IMR-90 (cell line): ENCODE data around the gene DNAJC25. TPM values are rescaled to one million over a fixed set of nuclear protein-coding genes. Genes with fewer than 3 reads are reported as not detected.

Experiments used
- ATAC-seq: fragments of 200-7000 bp; cut with Tn5 transposase; 2 replicates; pipeline ENCODE4 v1.9.1; 2020; ENCODE audit warnings: low read depth, mild to moderate bottlenecking, moderate library complexity
- Bru-seq: library from RNA; stranded (reverse); fragments of 400-500 nt; gene quantifications from one replicate; lab custom pipeline; 2021; lab: Mats Ljungman, UMichigan
- BruChase-seq, 2 experiments: library from RNA; stranded (reverse); fragments of 400-500 nt; gene quantifications; one replicate each; lab custom pipeline; 2021; lab: Mats Ljungman, UMichigan
- BruUV-seq: library from RNA; stranded (reverse); fragments of 400-500 nt; replicated peaks from 2 replicates; lab custom pipeline; 2021; lab: Mats Ljungman, UMichigan
- CTCF ChIA-PET: fragments of 300-600 bp; formaldehyde crosslinking; extraction: SDS; loops from one replicate; lab custom pipeline; 2021; ENCODE audit warnings: antibody characterized with exemption; lab: Yijun Ruan, JAX
- POLR2A ChIA-PET: fragments of 300-600 bp; sonication (Branson Sonifier 250); formaldehyde crosslinking; loops from one replicate; lab custom pipeline; 2022; ENCODE audit warnings: antibody characterized with exemption; ENCODE audit not compliant: unreplicated experiment; lab: Charles Lee
- DNase-seq: peaks from one replicate; pipeline ENCODE4 v3.0.0; 2013
- H2AFZ ChIP-seq: replicated peaks from 2 replicates; pipeline ENCODE3; 2013; ENCODE audit warnings: low read length, mild to moderate bottlenecking; ENCODE audit not compliant: poor library complexity
- H2AK5ac ChIP-seq: 2 replicates; pipeline ENCODE4 v1.6.1; 2013; ENCODE audit warnings: low read depth, low read length, inconsistent platforms
- H2AK9ac ChIP-seq: replicated peaks from 2 replicates; pipeline ENCODE3; 2013; ENCODE audit warnings: mild to moderate bottlenecking, low read depth, low read length, moderate library complexity; ENCODE audit not compliant: poor library complexity
- H2BK120ac ChIP-seq: 2 replicates; pipeline ENCODE4 v1.6.1; 2013; ENCODE audit warnings: low read depth, low read length, inconsistent platforms
- H2BK15ac ChIP-seq: 3 replicates; pipeline ENCODE4 v1.6.1; 2013; ENCODE audit warnings: low read depth, low read length, inconsistent platforms
- H2BK20ac ChIP-seq: 2 replicates; pipeline ENCODE4 v1.6.1; 2013; ENCODE audit warnings: low read depth, mild to moderate bottlenecking, inconsistent platforms, low read length, moderate library complexity
- H2BK5ac ChIP-seq: 2 replicates; pipeline ENCODE4 v1.6.1; 2013; ENCODE audit warnings: mild to moderate bottlenecking, low read depth, low read length, inconsistent platforms; ENCODE audit not compliant: poor library complexity, severe bottlenecking
- H3K14ac ChIP-seq: replicated peaks from 2 replicates; pipeline ENCODE4 v1.6.1; 2013; ENCODE audit warnings: low read depth, low read length, inconsistent platforms
- H3K18ac ChIP-seq: 2 replicates; pipeline ENCODE4 v1.6.1; 2013; ENCODE audit warnings: low read depth, low read length, control low read depth
- H3K23ac ChIP-seq: 2 replicates; pipeline ENCODE4 v1.6.1; 2013; ENCODE audit warnings: low read depth, low read length, inconsistent platforms
- H3K27ac ChIP-seq: 2 replicates; pipeline ENCODE4 v1.5.1; 2013; ENCODE audit warnings: mild to moderate bottlenecking, control low read depth, low read length; ENCODE audit not compliant: insufficient read depth
- H3K27me3 ChIP-seq: 2 replicates; pipeline ENCODE4 v1.6.1; 2013; ENCODE audit warnings: low read length; ENCODE audit not compliant: control insufficient read depth, insufficient read depth
- H3K36me3 ChIP-seq: 2 replicates; pipeline ENCODE4 v1.6.1; 2013; ENCODE audit warnings: low read length, mixed read lengths; ENCODE audit not compliant: control insufficient read depth, insufficient read depth
- H3K4ac ChIP-seq: 2 replicates; pipeline ENCODE4 v1.6.1; 2013; ENCODE audit warnings: low read depth, low read length, inconsistent platforms
- H3K4me1 ChIP-seq: 2 replicates; pipeline ENCODE4 v1.6.1; 2013; ENCODE audit warnings: low read length, mixed read lengths; ENCODE audit not compliant: control insufficient read depth, insufficient read depth
- H3K4me2 ChIP-seq: 2 replicates; pipeline ENCODE4 v1.6.1; 2013; ENCODE audit warnings: low read depth, mild to moderate bottlenecking, control low read depth, low read length, moderate library complexity
- H3K4me3 ChIP-seq: 2 replicates; pipeline ENCODE4 v1.5.1; 2013; ENCODE audit warnings: low read depth, mild to moderate bottlenecking, control low read depth, low read length, moderate library complexity; ENCODE audit not compliant: insufficient read depth
- H3K56ac ChIP-seq: 2 replicates; pipeline ENCODE4 v1.6.1; 2013; ENCODE audit warnings: low read length, inconsistent platforms; ENCODE audit not compliant: insufficient read depth; ENCODE audit errors: extremely low read depth
- H3K79me1 ChIP-seq, 2 experiments: 2 replicates each; pipeline ENCODE4 v1.6.1; 2013; ENCODE audit warnings: low read length in 2 of 2, inconsistent platforms in 1 of 2, low read depth in 1 of 2
- H3K9ac ChIP-seq: 2 replicates; pipeline ENCODE4 v1.6.1; 2013; ENCODE audit warnings: low read depth, low read length, control low read depth
- H3K9me1 ChIP-seq: 2 replicates; pipeline ENCODE4 v1.6.1; 2013; ENCODE audit warnings: low read length, inconsistent platforms; ENCODE audit not compliant: insufficient read depth
- H3K9me3 ChIP-seq: 2 replicates; pipeline ENCODE4 v1.6.1; 2013; ENCODE audit warnings: low read length; ENCODE audit not compliant: control insufficient read depth, insufficient read depth
- H4K20me1 ChIP-seq: 2 replicates; pipeline ENCODE4 v1.6.1; 2013; ENCODE audit warnings: low read length, inconsistent platforms; ENCODE audit not compliant: insufficient read depth
- H4K5ac ChIP-seq: 2 replicates; pipeline ENCODE4 v1.6.1; 2013; ENCODE audit warnings: mild to moderate bottlenecking, low read depth, low read length, control low read depth
- H4K8ac ChIP-seq, 2 experiments: 2 replicates each; pipeline ENCODE4 v1.6.1; 2013; ENCODE audit warnings: low read depth in 2 of 2, low read length in 2 of 2, control low read depth in 1 of 2, inconsistent platforms in 1 of 2
- H4K91ac ChIP-seq: 2 replicates; pipeline ENCODE4 v1.6.1; 2013; ENCODE audit warnings: low read depth, low read length, inconsistent platforms; ENCODE audit not compliant: insufficient read depth
- CEBPB ChIP-seq: IDR thresholded peaks from 2 replicates; pipeline ENCODE4 v1.6.1; 2012; ENCODE audit warnings: low read depth, low read length, improper control_type of control experiment
- CHD1 ChIP-seq: IDR thresholded peaks from 2 replicates; pipeline ENCODE4 v1.6.1; 2012; ENCODE audit warnings: low read depth, low read length, improper control_type of control experiment
- FOS ChIP-seq: fragments of 150-350 bp; IDR thresholded peaks from 2 replicates; pipeline ENCODE4 v1.6.1; 2016; ENCODE audit warnings: low read depth, low read length
- MAFK ChIP-seq: IDR thresholded peaks from 2 replicates; pipeline ENCODE4 v1.6.1; 2012; ENCODE audit warnings: low read depth, low read length, improper control_type of control experiment
- MAZ ChIP-seq: IDR thresholded peaks from 2 replicates; pipeline ENCODE4 v1.6.1; 2012; ENCODE audit warnings: low read depth, mild to moderate bottlenecking, low read length, improper control_type of control experiment, moderate library complexity, borderline replicate concordance
- MXI1 ChIP-seq: IDR thresholded peaks from 2 replicates; pipeline ENCODE4 v1.6.1; 2012; ENCODE audit warnings: low read depth, mild to moderate bottlenecking, low read length, moderate library complexity, borderline replicate concordance
- POLR2A ChIP-seq: IDR thresholded peaks from 2 replicates; pipeline ENCODE4 v1.6.1; 2012; ENCODE audit warnings: mild to moderate bottlenecking, low read depth, low read length
- RAD21 ChIP-seq: IDR thresholded peaks from 2 replicates; pipeline ENCODE4 v1.6.1; 2012; ENCODE audit warnings: low read length, improper control_type of control experiment
- SMC3 ChIP-seq: fragments of 150-350 bp; IDR thresholded peaks from 2 replicates; pipeline ENCODE4 v1.6.1; 2016; ENCODE audit warnings: low read depth, mild to moderate bottlenecking, antibody characterized with exemption, low read length, moderate library complexity
- USF2 ChIP-seq: fragments of 150-350 bp; IDR thresholded peaks from 2 replicates; pipeline ENCODE4 v1.6.1; 2017; ENCODE audit warnings: mild to moderate bottlenecking, antibody characterized with exemption, low read length, low read depth
- WGBS, 2 experiments: methylation state at CpG; one replicate each; pipeline versions ENCODE4 v1.1.5 to v1.1.7; 2013; ENCODE audit warnings: missing lambda C conversion rate in 2 of 2; ENCODE audit not compliant: insufficient read length in 1 of 2; ENCODE audit errors: extremely low coverage in 2 of 2; 5-methylcytosine and 5-hydroxymethylcytosine counted together
- dilution Hi-C: fragments of 300-500 bp; cut with HindIII; formaldehyde crosslinking; loops from one replicate; pipeline ENCODE4 v1.14.3; 2018; ENCODE audit warnings: low sequenced_read_pairs; ENCODE audit not compliant: unreplicated experiment
- in situ Hi-C: fragments of 300-500 bp; cut with MboI; formaldehyde crosslinking; loops from 3 replicates; pipeline ENCODE4 v1.14.3; 2019; ENCODE audit warnings: low sequenced_read_pairs, inconsistent platforms, mixed read lengths
- intact Hi-C: fragments of 100-400 bp; cut with micrococcal nuclease; formaldehyde crosslinking; loops from 2 replicates; pipeline ENCODE4 v1.10.0; 2022
- long read RNA-seq: library from polyadenylated mRNA; unstranded; transcript quantifications from one replicate; pipeline ENCODE4 v2.0.0, GENCODE V29; 2021; ENCODE audit not compliant: unreplicated experiment
- polyA plus RNA-seq, 3 experiments: library from polyadenylated mRNA; depleted of rRNA; stranded (reverse); fragments of >200 nt; gene quantifications; 2 replicates each; pipeline ENCODE4 v1.2.3, GENCODE V29; 2012; ENCODE audit warnings: low replicate concordance in 1 of 3
- total RNA-seq: library from RNA; depleted of rRNA; stranded (reverse); fragments of >200 nt; gene quantifications from 2 replicates; pipeline ENCODE4 v1.2.3, GENCODE V29; 2012; rRNA removed

DNAJC25 gene
- total RNA-seq (3.2 and 5.6 TPM in 2 replicates), polyA plus RNA-seq (2012; rRNA removed) (6.6 and 6.7 TPM in 2 replicates), Bru-seq, nascent RNA (percentile 88 among the genes with signal in this experiment), BruChase-seq, experiment 1, labeled RNA remaining after a 6-hour chase (percentile 93 among the genes with signal in this experiment), BruChase-seq, experiment 2, labeled RNA remaining after a 2-hour chase (percentile 92 among the genes with signal in this experiment)
- polyA plus RNA-seq (2012; cell fraction: cytosol; rRNA removed): 3.9 and 8.0 TPM in 2 replicates
- 3.3 and 7.2 TPM in 2 replicates for polyA plus RNA-seq (2012; cell fraction: nucleus; rRNA removed; ENCODE audit: low replicate concordance)
- long read RNA-seq, transcript DNAJC25-201 (4 exons, 2,268 nt): major isoform, 24 of 34 reads
- long read RNA-seq, transcript DNAJC25-202 (5 exons, 2,498 nt): minor isoform, 6 of 34 reads
- long read RNA-seq, partial matches to known transcripts: 3 of 34 reads
- long read RNA-seq, other reads (novel, unspliced or antisense): 1 of 34 reads

- Histone ChIP-seq H3K4me1 (peaks cover 1% of the 10 kb centered on the region; the same call in 1 of the 2 replicates), H2BK120ac (peak within 1 kb of the TSS; percentile 57), H3K4me3 (peak within 1 kb of the TSS; percentile 70), H4K91ac (peak within 1 kb of the TSS; percentile 61; the same call in 1 of the 2 replicates), H3K4ac (peak within 1 kb of the TSS; percentile 76; the same call in 1 of the 2 replicates), H2BK20ac (no peak within 1 kb of the TSS), H3K23ac (peak within 1 kb of the TSS; percentile 95), H3K14ac (peak within 1 kb of the TSS; percentile 85), H2BK15ac (no peak within 1 kb of the TSS; the same call in 2 of the 3 replicates), H3K36me3 (no peaks in the 10 kb centered on the region), H4K8ac (peak within 1 kb of the TSS; percentile 64 to 96), H3K56ac (peak within 1 kb of the TSS; percentile 83), H2AFZ (peak within 1 kb of the TSS; percentile 98), H3K18ac (peak within 1 kb of the TSS; percentile 24), H3K79me1 (peaks cover 6 to 55% of the 10 kb centered on the region in 2 experiments), H3K27ac (peak within 1 kb of the TSS; percentile 82), H4K5ac (peak within 1 kb of the TSS; percentile 81), H4K20me1 (peaks cover 38% of the 10 kb centered on the region), H3K9ac (peak within 1 kb of the TSS; percentile 98), H2BK5ac (peak within 1 kb of the TSS; percentile 45), H3K4me2 (peak within 1 kb of the TSS; percentile 99), H2AK5ac (peak within 1 kb of the TSS; percentile 50; the same call in 1 of the 2 replicates), H3K9me1 (peaks cover 9% of the 10 kb centered on the region; the same call in 1 of the 2 replicates), H2AK9ac (peak within 1 kb of the TSS; percentile 90), H3K9me3 (no peaks in the 10 kb centered on the region), H3K27me3 (no peaks in the 10 kb centered on the region)
- DNase-seq (peak; percentile 99), ATAC-seq (peak; percentile 98)
- TF ChIP-seq CEBPB (no peak), CHD1 (peak; percentile 94; the same call in 1 of the 2 replicates), RAD21 (no peak), USF2 (peak; percentile 16; the same call in 1 of the 2 replicates), SMC3 (no peak), MXI1 (peak; percentile 62; the same call in 1 of the 2 replicates), MAZ (0 out of 2 replicates have a peak, but pooled peaks have one; percentile 3), FOS (no peak), POLR2A (peak; percentile 100), MAFK (peak; percentile 49; the same call in 1 of the 2 replicates)
- in situ Hi-C loops (no loop called here), intact Hi-C loops (loop anchor here (10.0 kb wide), 1 partner anchor 443 kb away; no protein-coding TSS in a partner anchor), dilution Hi-C loops (no loop called here)
- CTCF ChIA-PET: interaction anchor here (0.6 to 1.0 kb wide), 3 partner anchors 10 to 18 kb away, joined by 3 read pairs; no protein-coding TSS in a partner anchor
- WGBS, 2 experiments: 0% methylated on average over 43 of the region's 79 CpGs; no CpG with 5 or more reads in 1 of the 2 experiments
- POLR2A ChIA-PET: interaction anchor here (0.6 to 0.7 kb wide), 2 partner anchors 695 to 1375 kb away, joined by 3 read pairs; partner anchors contain the start of gene TXN
- BruUV-seq: no TSS peak
These were observed at the start of gene DNAJC25 for GRCh38 chr9:111631214-111631971. Gene DNAJC25, plus strand, starts transcription at chr9:111631334. Its CDS starts 74 bp downstream, at chr9:111631408.
